ENCODE measurements around the gene APOBEC2. TPM values are rescaled to one million over a fixed set of nuclear protein-coding genes. Genes with fewer than 3 reads are reported as not detected.
A peak's percentile ranks its signal among the peaks of the same experiment; 100 is the strongest.

APOBEC2 gene
- total RNA-seq, 2 experiments from 2014 or later = not detected

DNA sequence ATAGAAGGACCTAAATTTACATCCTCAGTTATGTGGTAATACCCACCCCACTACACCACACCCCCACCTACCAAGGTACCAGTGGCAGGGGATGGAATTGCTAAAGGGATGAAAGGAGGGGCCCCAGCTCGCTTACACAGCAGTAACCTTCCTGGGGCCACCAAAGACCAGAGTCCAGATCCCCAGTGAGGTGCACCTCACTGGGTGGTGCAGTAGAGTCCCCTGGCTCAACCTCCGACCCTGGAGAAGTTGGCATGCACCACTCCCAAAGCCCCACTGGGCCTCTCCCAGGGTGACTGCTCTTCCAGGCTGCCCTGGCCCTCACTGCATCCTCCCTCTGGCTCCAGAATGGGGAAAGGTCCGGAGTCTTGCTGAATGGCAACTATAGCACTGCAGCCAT, 14.8 kb upstream of the APOBEC2 start:
- no peak overlapping the region for H3K4me3 Mint-ChIP-seq
- ATAC-seq (ENCODE audit: poor library complexity) = no peak
- H3K4me1 Mint-ChIP-seq (ENCODE audit: low read depth) = peaks cover 6% of the 10 kb centered on the region
- ChIA-PET POLR2A (no interaction called here), CTCF (interaction anchor here (0.9 to 1.0 kb wide), 2 partner anchors 10 kb away, joined by 4 to 5 read pairs; no protein-coding TSS in a partner anchor)
- Histone ChIP-seq H3K9me3 (ENCODE audit: control insufficient read depth in 1 of 2, insufficient read depth in 1 of 2, low read length in 2 of 2) (no peaks in the 10 kb centered on the region), H3K27ac (ENCODE audit: low read depth in 1 of 2, low read length in 2 of 2) (no peak overlapping the region), H3K4me3 (ENCODE audit: low read length) (no peak overlapping the region), H3K4me1 (ENCODE audit: insufficient read depth, low read length) (no peaks in the 10 kb centered on the region), H3K27me3 (ENCODE audit: control insufficient read depth in 1 of 2, insufficient read depth in 2 of 2, low read length in 2 of 2) (no peaks in the 10 kb centered on the region), H3K36me3 (ENCODE audit: insufficient read depth, low read length) (no peaks in the 10 kb centered on the region)
- DNase-seq = no peak
- H3K27me3 Mint-ChIP-seq = no peaks in the 10 kb centered on the region
- intact Hi-C loops (cut with DNase I, micrococcal nuclease) = loop anchor here in 1 of 2 experiments (10.0 kb wide), 1 partner anchor 1173 kb away; no protein-coding TSS in a partner anchor
- H3K9me3 Mint-ChIP-seq = no peaks in the 10 kb centered on the region
- peaks cover 4% of the 10 kb centered on the region for H3K36me3 Mint-ChIP-seq (ENCODE audit: low read depth)
- no peak overlapping the region for H3K27ac Mint-ChIP-seq
- TF ChIP-seq CTCF (IDR thresholded peaks at IDR 0.05) = no peak

DNA sequence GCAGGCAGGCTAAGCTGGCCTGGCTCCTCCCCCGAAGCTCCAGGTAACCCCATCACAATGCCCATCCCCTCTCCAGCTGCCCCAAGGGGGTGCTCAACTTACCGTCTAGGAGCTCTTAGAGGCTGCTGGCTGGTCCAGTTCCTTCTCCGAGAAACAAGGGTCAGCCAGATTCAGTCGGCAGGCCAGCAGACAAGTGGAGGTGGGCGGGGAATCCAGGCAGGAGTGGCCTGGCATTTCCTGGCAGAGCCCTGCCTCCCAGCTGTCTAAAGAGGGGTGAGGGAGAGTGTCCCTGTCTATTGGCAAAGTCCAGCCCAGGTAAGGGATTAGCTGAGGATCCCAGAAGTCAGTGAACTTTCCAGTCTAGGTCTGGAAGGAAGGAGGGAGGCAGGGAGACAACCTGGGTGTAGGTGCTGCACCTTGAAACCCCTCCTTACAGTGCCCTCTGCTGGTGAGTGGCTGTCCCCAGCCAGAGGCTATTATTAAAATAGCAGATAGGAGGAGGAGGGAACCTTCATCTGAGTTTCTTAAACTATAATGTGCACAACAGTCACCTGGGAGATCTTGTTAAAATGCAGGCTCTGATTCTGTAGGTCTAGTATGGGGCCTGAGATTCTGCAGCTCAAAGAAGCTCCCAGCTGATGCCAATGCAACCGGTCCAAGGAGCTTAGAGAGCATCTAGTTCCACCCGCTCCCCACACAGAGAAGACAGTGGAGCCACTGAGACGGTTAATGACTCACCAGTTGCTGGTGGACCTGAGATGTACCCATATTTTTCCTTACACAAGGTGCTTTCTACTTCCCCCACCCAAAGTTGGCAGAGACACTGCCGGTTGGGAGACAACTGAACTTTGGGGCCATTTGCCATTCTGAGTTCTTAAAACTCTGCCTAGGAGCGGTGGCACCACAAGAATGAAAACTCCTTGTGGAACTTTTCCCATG, 13.7 kb upstream of the APOBEC2 start, which contains the start of gene UNC5CL:
TSS of gene UNC5CL (minus strand) at position 162 of the 939 bp plus-strand sequence. CDS start 4,147 bp downstream, outside the sequence.
- CTCF ChIA-PET = interaction anchor here (0.9 kb wide), 1 partner anchor 11 kb away, joined by 5 read pairs; no protein-coding TSS in a partner anchor

More for the DNA sequence above, 13.7 kb upstream of the APOBEC2 start, which contains the start of gene UNC5CL:
- no peak within 1 kb of the TSS for H3K4me3 ChIP-seq (ENCODE audit: low read length)
- H3K27me3 Mint-ChIP-seq = no peaks in the 10 kb centered on the region
- H3K4me1 ChIP-seq (ENCODE audit: insufficient read depth, low read length) = no peaks in the 10 kb centered on the region
- H3K27ac ChIP-seq (ENCODE audit: low read depth in 1 of 2, low read length in 2 of 2) = no peak within 1 kb of the TSS
- H3K9me3 ChIP-seq (ENCODE audit: control insufficient read depth in 1 of 2, insufficient read depth in 1 of 2, low read length in 2 of 2) = no peaks in the 10 kb centered on the region
- peaks cover 6% of the 10 kb centered on the region for H3K4me1 Mint-ChIP-seq (ENCODE audit: low read depth)
- ATAC-seq (ENCODE audit: poor library complexity) (peak; percentile 74), DNase-seq (peak; percentile 30 to 70 (median 50))
- TF ChIP-seq CTCF (IDR thresholded peaks at IDR 0.05) = peak; percentile 71
- POLR2A ChIA-PET = interaction anchor here (0.9 kb wide), 1 partner anchor 11 kb away, joined by 3 read pairs; no protein-coding TSS in a partner anchor
- intact Hi-C loops (cut with DNase I, micrococcal nuclease) = loop anchor here (1.0 to 10.0 kb wide), 2 partner anchors 33 to 1175 kb away; no protein-coding TSS in a partner anchor
- no peaks in the 10 kb centered on the region for H3K9me3 Mint-ChIP-seq
- H3K36me3 ChIP-seq (ENCODE audit: insufficient read depth, low read length) = no peaks in the 10 kb centered on the region
- no peaks in the 10 kb centered on the region for H3K27me3 ChIP-seq (ENCODE audit: control insufficient read depth in 1 of 2, insufficient read depth in 2 of 2, low read length in 2 of 2)
- no peak within 1 kb of the TSS for H3K27ac Mint-ChIP-seq
- peaks cover 4% of the 10 kb centered on the region for H3K36me3 Mint-ChIP-seq (ENCODE audit: low read depth)
- H3K4me3 Mint-ChIP-seq = no peak within 1 kb of the TSS

All from CD4-positive, alpha-beta T cell (primary cell).